Posterior cingulate gyrus (tissue), 11 donors: ENCODE measurements around the gene PREP.

ENCODE experiments used
- DNase-seq, 10 donors: peaks; one replicate each; pipeline versions ENCODE4 v3.0.0 to v3.0.0-alpha.2; 2020 to 2021; ENCODE audit warnings: mixed read lengths in 3 of 10
- intact Hi-C: fragments of 100-400 bp; cut with DNase I; formaldehyde crosslinking; loops from one replicate; pipeline ENCODE4 v1.15.1; 2023

PREP gene

GRCh38 chr6:105318660-105319059 lies 84.2 kb downstream of the PREP start:
- intact Hi-C loops: no loop called here
- DNase-seq: no peak

- DNase-seq: no peak
- intact Hi-C loops: no loop called here
Measured at GRCh38 chr6:105317607-105318533, 85.0 kb downstream of the PREP start.

- DNase-seq: no peak
- intact Hi-C loops: no loop called here
Measured at GRCh38 chr6:105313211-105313610, 89.7 kb downstream of the PREP start.

GRCh38 chr6:105310947-105311346 lies 91.9 kb downstream of the PREP start:
- DNase-seq: no peak
- intact Hi-C loops: no loop called here

GRCh38 chr6:105310371-105310770 lies 92.5 kb downstream of the PREP start:
- intact Hi-C loops: no loop called here
- no peak for DNase-seq

GRCh38 chr6:105308840-105309239 lies 94.0 kb downstream of the PREP start:
- intact Hi-C loops: no loop called here
- DNase-seq: no peak

- no peak for DNase-seq
- intact Hi-C loops: no loop called here
Measured at GRCh38 chr6:105305521-105305920, 97.4 kb downstream of the PREP start.

GRCh38 chr6:105304825-105305224 lies 98.1 kb downstream of the PREP start:
- intact Hi-C loops: no loop called here
- DNase-seq: no peak

GRCh38 chr6:105304366-105304765 lies 98.5 kb downstream of the PREP start:
- intact Hi-C loops: no loop called here

GRCh38 chr6:105302617-105303128 lies 100.2 kb downstream of the PREP start:
- peak in 1 of 10 donors; percentile 77 for DNase-seq
- intact Hi-C loops: no loop called here

More at GRCh38 chr6:105304366-105304765, 98.5 kb downstream of the PREP start:
- DNase-seq: no peak

- intact Hi-C loops: no loop called here
- peak in 1 of 10 donors; percentile 80 for DNase-seq
Measured at GRCh38 chr6:105301756-105302616, 100.9 kb downstream of the PREP start.

GRCh38 chr6:105301072-105301503 lies 101.8 kb downstream of the PREP start:
- no peak for DNase-seq
- intact Hi-C loops: no loop called here

- intact Hi-C loops: no loop called here
- DNase-seq: no peak
Measured at GRCh38 chr6:105300090-105300489, 102.8 kb downstream of the PREP start.

- intact Hi-C loops: no loop called here
Measured at GRCh38 chr6:105294129-105294528, 108.8 kb downstream of the PREP start.

GRCh38 chr6:105292689-105293339 lies 110.1 kb downstream of the PREP start:
- intact Hi-C loops: no loop called here
- DNase-seq: no peak

More at GRCh38 chr6:105294129-105294528, 108.8 kb downstream of the PREP start:
- no peak for DNase-seq

- intact Hi-C loops: no loop called here
- no peak for DNase-seq
Measured at GRCh38 chr6:105291525-105291924, 111.4 kb downstream of the PREP start.

GRCh38 chr6:105282631-105283585 lies 120.0 kb downstream of the PREP start:
- DNase-seq: peak in 6 of 10 donors; percentile 16 to 89 (median 52)

GRCh38 chr6:105280033-105280432 lies 122.8 kb downstream of the PREP start:
- intact Hi-C loops: no loop called here
- DNase-seq: no peak

More at GRCh38 chr6:105282631-105283585, 120.0 kb downstream of the PREP start:
- intact Hi-C loops: no loop called here

GRCh38 chr6:105279463-105279862 lies 123.4 kb downstream of the PREP start:
- intact Hi-C loops: no loop called here

More at GRCh38 chr6:105279463-105279862, 123.4 kb downstream of the PREP start:
- DNase-seq: no peak
